ENCODE data around the gene FREM2.

GRCh38 chr13:38796890-38797289 is 110.0 kb downstream of the FREM2 start:
- TF ChIP-seq, protein P1, sequence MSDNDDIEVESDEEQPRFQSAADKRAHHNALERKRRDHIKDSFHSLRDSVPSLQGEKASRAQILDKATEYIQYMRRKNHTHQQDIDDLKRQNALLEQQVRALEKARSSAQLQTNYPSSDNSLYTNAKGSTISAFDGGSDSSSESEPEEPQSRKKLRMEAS (IDR thresholded peaks at IDR 0.05), result no peak
- TF ChIP-seq TAF1 (IDR thresholded peaks at IDR 0.05; ENCODE audit: low read depth), result no peak

Measured in Ishikawa (cell line).